Ascending aorta (tissue), 2 donors: ENCODE measurements around the gene DHFR2. TPM values are rescaled to one million over a fixed set of nuclear protein-coding genes. Genes with fewer than 3 reads are reported as not detected.

Experiments used
- DNase-seq, 2 donors: peaks; one replicate each; pipeline ENCODE4 v3.0.0-alpha.2; 2019; ENCODE audit warnings: low spot score in 2 of 2
- H3K27ac ChIP-seq, 2 donors: fragments of 200-600 bp; sonication (generic); one replicate each; pipeline ENCODE4 v1.5.1; 2016 to 2017; ENCODE audit warnings: mild to moderate bottlenecking in 1 of 2
- H3K27me3 ChIP-seq: fragments of 200-600 bp; sonication (generic); one replicate; pipeline ENCODE4 v1.5.1; 2017
- H3K36me3 ChIP-seq, 2 donors: fragments of 200-600 bp; sonication (generic); one replicate each; pipeline ENCODE4 v1.5.1; 2016
- H3K4me1 ChIP-seq, 2 donors: fragments of 200-600 bp; sonication (generic); one replicate each; pipeline ENCODE4 v1.5.1; 2016 to 2017; ENCODE audit warnings: mild to moderate bottlenecking in 1 of 2
- H3K4me3 ChIP-seq, 2 donors: fragments of 200-600 bp; sonication (generic); one replicate each; pipeline ENCODE4 v1.5.1; 2016 to 2017; ENCODE audit warnings: mild to moderate bottlenecking in 1 of 2
- H3K9me3 ChIP-seq, 2 donors: fragments of 200-600 bp; sonication (generic); one replicate each; pipeline ENCODE4 v1.5.1; 2016
- intact Hi-C: fragments of 100-400 bp; cut with DNase I; formaldehyde crosslinking; loops from one replicate; pipeline ENCODE4 v1.15.1; 2023
- total RNA-seq: library from RNA; depleted of rRNA; stranded (reverse); fragments of >200 nt; gene quantifications from one replicate; pipeline ENCODE4 v1.1.0, GENCODE V29; 2016
- TF ChIP-seq, protein P1 (sequence below), 3 experiments: fragments of 200-600 bp in 2 of 3; fragments of 450-650 bp in 1 of 3; sonication (generic) in 2 of 3; IDR thresholded peaks; one replicate each; pipeline ENCODE4 v1.5.1; 2016 to 2019; ENCODE audit warnings: antibody characterized with exemption in 3 of 3, mild to moderate bottlenecking in 1 of 3, moderate library complexity in 1 of 3

Gene DHFR2
- total RNA-seq, 1 donor from 2014 or later, result 1.1 TPM

DNA sequence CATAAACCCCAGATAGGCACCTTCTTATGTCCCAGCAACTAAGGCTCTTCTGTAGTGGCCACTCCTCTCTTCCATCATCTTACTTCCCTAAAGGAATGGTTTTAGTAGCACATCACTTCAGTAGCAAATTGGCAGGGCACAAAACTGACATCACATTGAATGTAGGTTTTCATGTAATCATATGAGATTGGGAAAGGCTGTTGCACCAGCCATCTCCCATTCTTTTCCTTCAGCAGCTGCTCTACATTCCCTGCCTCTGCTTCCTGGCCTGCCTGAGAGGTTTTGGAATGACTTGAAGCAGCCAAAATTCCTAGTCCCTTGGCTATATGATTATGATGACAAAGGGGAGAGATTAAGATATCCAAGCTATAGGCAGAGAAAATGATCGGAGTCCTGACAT, 36.6 kb upstream of the DHFR2 start:
- no peak for DNase-seq
- Histone ChIP-seq H3K4me1 (no peaks in the 10 kb centered on the region), H3K27ac (no peak overlapping the region), H3K4me3 (no peak overlapping the region), H3K27me3 (no peaks in the 10 kb centered on the region), H3K36me3 (peaks cover 15 to 43% of the 10 kb centered on the region in 2 donors), H3K9me3 (no peaks in the 10 kb centered on the region)
- TF ChIP-seq, protein P1, sequence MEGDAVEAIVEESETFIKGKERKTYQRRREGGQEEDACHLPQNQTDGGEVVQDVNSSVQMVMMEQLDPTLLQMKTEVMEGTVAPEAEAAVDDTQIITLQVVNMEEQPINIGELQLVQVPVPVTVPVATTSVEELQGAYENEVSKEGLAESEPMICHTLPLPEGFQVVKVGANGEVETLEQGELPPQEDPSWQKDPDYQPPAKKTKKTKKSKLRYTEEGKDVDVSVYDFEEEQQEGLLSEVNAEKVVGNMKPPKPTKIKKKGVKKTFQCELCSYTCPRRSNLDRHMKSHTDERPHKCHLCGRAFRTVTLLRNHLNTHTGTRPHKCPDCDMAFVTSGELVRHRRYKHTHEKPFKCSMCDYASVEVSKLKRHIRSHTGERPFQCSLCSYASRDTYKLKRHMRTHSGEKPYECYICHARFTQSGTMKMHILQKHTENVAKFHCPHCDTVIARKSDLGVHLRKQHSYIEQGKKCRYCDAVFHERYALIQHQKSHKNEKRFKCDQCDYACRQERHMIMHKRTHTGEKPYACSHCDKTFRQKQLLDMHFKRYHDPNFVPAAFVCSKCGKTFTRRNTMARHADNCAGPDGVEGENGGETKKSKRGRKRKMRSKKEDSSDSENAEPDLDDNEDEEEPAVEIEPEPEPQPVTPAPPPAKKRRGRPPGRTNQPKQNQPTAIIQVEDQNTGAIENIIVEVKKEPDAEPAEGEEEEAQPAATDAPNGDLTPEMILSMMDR (IDR thresholded peaks at IDR 0.05), result no peak
- intact Hi-C loops, result no loop called here

DNA sequence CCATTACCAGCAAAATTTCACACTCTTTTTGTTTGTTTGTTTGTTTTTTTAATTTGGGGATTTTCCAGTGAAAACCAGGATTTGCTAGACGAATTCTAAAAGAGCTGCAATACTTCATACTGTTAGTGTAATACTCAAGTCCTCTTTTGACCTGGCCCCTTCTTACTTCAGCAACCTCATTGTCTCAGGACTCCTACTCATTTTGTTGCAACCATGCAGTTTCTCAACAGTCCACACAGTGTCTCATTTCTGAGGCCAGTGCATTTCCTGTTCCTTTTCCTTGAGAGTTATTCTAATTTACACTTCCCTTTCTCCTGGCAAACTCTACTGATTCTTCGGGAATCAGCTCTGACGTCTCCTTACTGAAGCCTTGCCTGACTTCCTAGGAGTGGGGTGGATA, 35.7 kb upstream of the DHFR2 start:
- H3K4me3 ChIP-seq, result no peak overlapping the region
- H3K9me3 ChIP-seq, result no peaks in the 10 kb centered on the region
- intact Hi-C loops, result no loop called here
- no peaks in the 10 kb centered on the region for H3K4me1 ChIP-seq
- H3K27me3 ChIP-seq, result no peaks in the 10 kb centered on the region
- H3K36me3 ChIP-seq, result peaks cover 15 to 44% of the 10 kb centered on the region in 2 donors
- DNase-seq, result no peak
- TF ChIP-seq, protein P1 (IDR thresholded peaks at IDR 0.05), result no peak
- no peak overlapping the region for H3K27ac ChIP-seq

DNA sequence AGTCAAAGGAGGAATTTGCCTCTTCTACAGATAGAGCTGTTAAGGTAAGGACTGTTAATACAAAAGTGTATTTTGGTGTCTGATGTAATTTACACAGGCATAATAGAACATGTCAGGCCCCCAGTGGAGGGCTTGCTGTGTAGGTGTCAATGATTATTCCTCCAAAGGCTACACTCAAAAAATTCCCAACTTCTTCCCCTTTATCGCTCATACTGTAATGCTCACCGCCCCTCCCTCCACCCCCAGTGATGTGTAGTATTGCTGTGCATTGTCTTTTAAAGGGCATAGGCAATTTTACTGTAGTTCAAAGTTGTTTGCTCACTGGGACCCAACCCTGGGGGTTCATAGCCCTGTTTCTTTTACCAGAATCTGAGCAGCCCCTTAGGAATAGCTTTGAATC, 32.4 kb upstream of the DHFR2 start:
- peaks cover 15 to 41% of the 10 kb centered on the region in 2 donors for H3K36me3 ChIP-seq
- intact Hi-C loops, result no loop called here

DNA sequence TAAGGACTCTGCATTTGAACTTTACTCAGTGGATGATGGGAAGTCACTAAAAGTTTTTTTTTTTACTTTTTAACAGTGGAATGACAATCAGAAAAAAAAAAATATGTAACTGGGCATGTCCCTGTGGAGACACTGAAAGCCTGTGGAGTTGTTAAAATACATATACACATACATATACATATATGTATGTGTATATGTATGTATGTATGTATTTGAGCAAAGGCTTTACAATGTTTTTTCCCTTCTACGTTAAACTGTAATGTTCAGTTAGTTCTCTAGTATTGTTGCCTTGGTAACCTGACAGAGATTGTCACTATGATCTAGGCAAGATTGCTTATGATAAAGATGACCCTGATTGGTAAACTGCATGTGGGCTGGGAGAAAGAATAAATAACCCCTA, 30.4 kb upstream of the DHFR2 start:
- Histone ChIP-seq H3K36me3 (peaks cover 12 to 42% of the 10 kb centered on the region in 2 donors), H3K9me3 (no peaks in the 10 kb centered on the region), H3K4me1 (no peaks in the 10 kb centered on the region), H3K27ac (no peak overlapping the region), H3K4me3 (no peak overlapping the region), H3K27me3 (no peaks in the 10 kb centered on the region)
- intact Hi-C loops, result no loop called here
- TF ChIP-seq, protein P1 (IDR thresholded peaks at IDR 0.05), result no peak
- DNase-seq, result no peak

More for the DNA sequence above, 32.4 kb upstream of the DHFR2 start:
- Histone ChIP-seq H3K27ac (no peak overlapping the region), H3K4me1 (no peaks in the 10 kb centered on the region), H3K9me3 (no peaks in the 10 kb centered on the region), H3K27me3 (no peaks in the 10 kb centered on the region), H3K4me3 (no peak overlapping the region)
- no peak for DNase-seq
- TF ChIP-seq, protein P1 (IDR thresholded peaks at IDR 0.05), result no peak

DNA sequence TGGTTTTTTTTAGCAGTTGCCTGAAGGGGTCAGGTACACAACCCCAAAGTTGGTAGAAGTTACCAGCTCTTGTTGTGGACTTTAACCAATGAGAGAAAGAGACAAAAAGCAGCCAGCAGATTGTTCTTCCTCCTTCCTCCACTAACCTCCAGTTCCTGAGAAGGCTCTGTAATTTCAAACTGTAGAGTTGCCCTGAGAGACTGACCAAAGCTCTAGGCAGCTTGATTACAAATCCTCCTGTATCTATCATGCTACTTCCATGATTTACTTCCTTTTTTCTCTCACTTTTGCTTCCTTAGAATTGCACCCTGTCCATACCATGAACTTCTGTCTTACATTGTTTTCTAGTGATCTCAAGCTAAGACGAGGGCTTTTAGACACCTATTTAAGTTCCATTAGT, 29.4 kb upstream of the DHFR2 start:
- no peaks in the 10 kb centered on the region for H3K9me3 ChIP-seq
- no peak overlapping the region for H3K27ac ChIP-seq
- no peak overlapping the region for H3K4me3 ChIP-seq
- H3K27me3 ChIP-seq, result no peaks in the 10 kb centered on the region
- DNase-seq, result no peak
- TF ChIP-seq, protein P1 (IDR thresholded peaks at IDR 0.05), result no peak
- peaks cover 12 to 41% of the 10 kb centered on the region in 2 donors for H3K36me3 ChIP-seq
- intact Hi-C loops, result no loop called here
- H3K4me1 ChIP-seq, result no peaks in the 10 kb centered on the region

DNA sequence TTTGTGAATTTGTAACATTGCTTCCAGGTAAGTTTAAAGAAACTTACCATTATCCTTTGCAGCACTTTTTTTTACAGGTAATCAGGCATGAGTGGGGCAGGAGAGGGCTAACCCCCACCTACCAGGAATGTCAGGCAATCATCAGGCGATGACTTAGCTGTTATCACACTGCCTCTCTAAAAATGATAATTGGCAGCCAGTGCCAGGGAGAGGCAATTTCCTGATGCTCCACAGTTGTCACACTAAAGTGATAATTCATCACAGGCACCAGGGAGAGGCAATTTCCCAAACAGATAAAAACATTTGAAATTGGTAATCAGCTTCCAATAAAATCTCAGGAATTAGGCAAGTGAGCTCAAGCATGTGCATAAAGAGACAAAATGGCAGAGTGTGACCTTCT, 26.4 kb upstream of the DHFR2 start:
- no peaks in the 10 kb centered on the region for H3K27me3 ChIP-seq

More for the DNA sequence above, 26.4 kb upstream of the DHFR2 start:
- no peak overlapping the region for H3K27ac ChIP-seq
- TF ChIP-seq, protein P1 (IDR thresholded peaks at IDR 0.05), result no peak
- no peaks in the 10 kb centered on the region for H3K9me3 ChIP-seq
- H3K4me1 ChIP-seq, result no peaks in the 10 kb centered on the region
- intact Hi-C loops, result no loop called here
- DNase-seq, result no peak
- H3K4me3 ChIP-seq, result no peak overlapping the region
- H3K36me3 ChIP-seq, result peaks cover 9 to 27% of the 10 kb centered on the region in 2 donors
